Mucosa of descending colon (tissue), 3 donors: ENCODE measurements around the gene SPOCK3. TPM values are rescaled to one million over a fixed set of nuclear protein-coding genes. Genes with fewer than 3 reads are reported as not detected.

Experiments used
- ATAC-seq: fragments of 200-7000 bp; cut with Tn5 transposase; one replicate; pipeline ENCODE4 v1.9.1; 2020; ENCODE audit warnings: mild to moderate bottlenecking, moderate library complexity
- DNase-seq, 3 donors: peaks; one replicate each; pipeline ENCODE4 v3.0.0-alpha.2; 2020
- H3K36me3 ChIP-seq: fragments of 200-600 bp; one replicate; pipeline ENCODE4 v1.8.0; 2021; ENCODE audit warnings: low read depth, mild to moderate bottlenecking
- H3K4me1 ChIP-seq: fragments of 200-600 bp; one replicate; pipeline ENCODE4 v1.8.0; 2021; ENCODE audit warnings: low read depth, mild to moderate bottlenecking
- H3K4me3 ChIP-seq: fragments of 200-600 bp; one replicate; pipeline ENCODE4 v1.8.0; 2021; ENCODE audit warnings: mild to moderate bottlenecking
- H3K9me3 ChIP-seq: fragments of 200-600 bp; one replicate; pipeline ENCODE4 v1.8.0; 2021; ENCODE audit warnings: mild to moderate bottlenecking
- CTCF ChIP-seq: fragments of 200-600 bp; IDR thresholded peaks from one replicate; pipeline ENCODE4 v1.8.0; 2022; ENCODE audit warnings: antibody characterized with exemption, mild to moderate bottlenecking
- intact Hi-C, 2 donors: fragments of 100-400 bp; cut with DNase I in 1 of 2; cut with micrococcal nuclease in 1 of 2; formaldehyde crosslinking; loops; one replicate each; pipeline versions ENCODE4 v1.11.0 to v1.11.1; 2022; cut with DNase I, micrococcal nuclease
- total RNA-seq, 3 donors: library from RNA; stranded (reverse); fragmentation: NEBNext Ultra II Directional in 2 of 3; extraction: Animal tissue kit (Norgen Biotek cat#: 25700) in 2 of 3; gene quantifications; one replicate each; pipeline versions ENCODE4 v1.2.1 to v1.2.4, GENCODE V29; 2021 to 2023
- donor health status: DM: no; HTN: no; CAD: no; lungs with moderate emphysema.
- donor health status: DM: no; HTN: no; CAD: no.
- donor health status: DM: no; HTN: yes; CAD: no.

The SPOCK3 gene
- total RNA-seq, 3 donors from 2014 or later: 0.55 to 3.6 (median 0.55) TPM

- DNase-seq (no peak), ATAC-seq (no peak)
- TF ChIP-seq CTCF: no peak
- Histone ChIP-seq H3K4me3 (no peak overlapping the region), H3K4me1 (no peaks in the 10 kb centered on the region), H3K9me3 (no peaks in the 10 kb centered on the region), H3K36me3 (no peaks in the 10 kb centered on the region)
- intact Hi-C loops: no loop called here
Measured at GRCh38 chr4:166930464-166930863, 303.8 kb downstream of the SPOCK3 start.

GRCh38 chr4:166924424-166924823 is 309.9 kb downstream of the SPOCK3 start:
- Histone ChIP-seq H3K4me3 (no peak overlapping the region), H3K36me3 (no peaks in the 10 kb centered on the region), H3K9me3 (no peaks in the 10 kb centered on the region), H3K4me1 (no peaks in the 10 kb centered on the region)
- intact Hi-C loops: no loop called here
- no peak for ATAC-seq
- TF ChIP-seq CTCF: no peak
- DNase-seq: no peak

- ATAC-seq: no peak
- H3K36me3 ChIP-seq: no peaks in the 10 kb centered on the region
- H3K4me3 ChIP-seq: no peak overlapping the region
- intact Hi-C loops: no loop called here
- H3K9me3 ChIP-seq: no peaks in the 10 kb centered on the region
- no peak for DNase-seq
- no peaks in the 10 kb centered on the region for H3K4me1 ChIP-seq
- TF ChIP-seq CTCF: no peak
Measured at GRCh38 chr4:166913926-166914325, 320.4 kb downstream of the SPOCK3 start.

- Histone ChIP-seq H3K4me1 (no peaks in the 10 kb centered on the region), H3K4me3 (no peak overlapping the region), H3K9me3 (no peaks in the 10 kb centered on the region), H3K36me3 (no peaks in the 10 kb centered on the region)
- no peak for TF ChIP-seq CTCF
- ATAC-seq (no peak), DNase-seq (no peak)
- intact Hi-C loops: no loop called here
Measured at GRCh38 chr4:166903408-166903807, 330.9 kb downstream of the SPOCK3 start.

GRCh38 chr4:166902941-166903340 is 331.4 kb downstream of the SPOCK3 start:
- Histone ChIP-seq H3K4me3 (no peak overlapping the region), H3K9me3 (no peaks in the 10 kb centered on the region), H3K4me1 (no peaks in the 10 kb centered on the region), H3K36me3 (no peaks in the 10 kb centered on the region)
- ATAC-seq: no peak
- TF ChIP-seq CTCF: no peak
- intact Hi-C loops: no loop called here
- DNase-seq: no peak

DNA sequence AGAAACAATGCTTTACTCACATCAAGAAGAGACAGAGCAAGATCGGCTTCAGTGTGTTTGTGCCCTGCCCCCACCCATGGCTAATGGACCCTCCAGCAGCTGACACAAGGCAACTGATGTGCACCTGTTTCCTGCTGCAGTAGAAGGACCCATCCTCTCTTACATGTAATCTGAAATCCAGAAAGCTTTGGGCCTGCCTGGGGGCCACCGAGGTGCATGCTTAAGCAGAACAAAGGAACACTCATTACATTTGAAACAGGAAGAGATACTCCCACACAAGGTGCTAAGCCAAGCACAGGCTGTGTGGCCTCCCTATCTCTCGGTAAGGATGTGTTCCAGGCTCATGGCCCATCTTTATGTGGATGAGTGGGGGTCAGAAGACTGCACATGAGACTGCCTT is 338.0 kb downstream of the SPOCK3 start:
- no peak for TF ChIP-seq CTCF
- H3K4me1 ChIP-seq: no peaks in the 10 kb centered on the region
- H3K36me3 ChIP-seq: no peaks in the 10 kb centered on the region
- no peaks in the 10 kb centered on the region for H3K9me3 ChIP-seq
- ATAC-seq (no peak), DNase-seq (no peak)
- intact Hi-C loops: no loop called here
- no peak overlapping the region for H3K4me3 ChIP-seq
